Liver (tissue), 9 donors: ENCODE results near the gene UPF1. TPM values are rescaled to one million over a fixed set of nuclear protein-coding genes. Genes with fewer than 3 reads are reported as not detected.

ENCODE experiments used
- DNase-seq: peaks from one replicate; pipeline ENCODE4 v3.0.0-alpha.2; 2017; ENCODE audit warnings: low spot score
- H3K27ac ChIP-seq, 2 donors: one replicate each; pipeline ENCODE4 v1.7.0; 2013; ENCODE audit warnings: inconsistent platforms in 2 of 2, low read length in 2 of 2, control low read depth in 1 of 2, low read depth in 1 of 2, mild to moderate bottlenecking in 1 of 2
- H3K27me3 ChIP-seq, 4 donors: one replicate each; pipeline versions ENCODE4 v1.6.1 to v1.7.0; 2013; ENCODE audit warnings: low read length in 3 of 4, inconsistent platforms in 1 of 4, mild to moderate bottlenecking in 1 of 4, moderate library complexity in 1 of 4; ENCODE audit not compliant: control insufficient read depth in 4 of 4, insufficient read depth in 4 of 4
- H3K36me3 ChIP-seq, 4 donors: one replicate each; pipeline versions ENCODE4 v1.6.1 to v1.7.0; 2013; ENCODE audit warnings: low read length in 3 of 4, mild to moderate bottlenecking in 3 of 4, low read depth in 1 of 4, moderate library complexity in 1 of 4; ENCODE audit not compliant: control insufficient read depth in 4 of 4, insufficient read depth in 3 of 4
- H3K4me1 ChIP-seq, 4 donors: one replicate each; pipeline versions ENCODE4 v1.6.1 to v1.7.0; 2013; ENCODE audit warnings: low read length in 3 of 4, mild to moderate bottlenecking in 3 of 4, moderate library complexity in 1 of 4; ENCODE audit not compliant: control insufficient read depth in 4 of 4, insufficient read depth in 4 of 4
- H3K4me3 ChIP-seq, 3 donors: one replicate each; pipeline versions ENCODE4 v1.6.1 to v1.7.0; 2013; ENCODE audit warnings: low read length in 3 of 3, control low read depth in 1 of 3, low read depth in 1 of 3, mild to moderate bottlenecking in 1 of 3
- H3K9ac ChIP-seq, 2 donors: one replicate each; pipeline ENCODE4 v1.7.0; 2013; ENCODE audit warnings: low read length in 2 of 2, mild to moderate bottlenecking in 2 of 2, moderate library complexity in 2 of 2, control low read depth in 1 of 2, low read depth in 1 of 2
- H3K9me3 ChIP-seq, 4 donors: one replicate each; pipeline versions ENCODE4 v1.6.1 to v1.7.0; 2013; ENCODE audit warnings: low read length in 3 of 4; ENCODE audit not compliant: control insufficient read depth in 4 of 4
- ATF3 ChIP-seq: IDR thresholded peaks from 2 replicates; pipeline ENCODE4 v1.6.1; 2016; ENCODE audit warnings: antibody characterized with exemption
- CTCF ChIP-seq: fragments of 150-350 bp; IDR thresholded peaks from 2 replicates; pipeline ENCODE4 v1.5.1; 2017; ENCODE audit warnings: improper control_type of control experiment, low read depth, low read length; ENCODE audit not compliant: missing input control
- EGR1 ChIP-seq, 2 donors: IDR thresholded peaks; 2 replicates each; pipeline ENCODE4 v1.6.1; 2016 to 2018; ENCODE audit warnings: antibody characterized with exemption in 2 of 2, low read depth in 2 of 2
- FOXA1 ChIP-seq: IDR thresholded peaks from 2 replicates; pipeline ENCODE4 v1.6.1; 2016; ENCODE audit warnings: antibody characterized with exemption
- FOXA2 ChIP-seq: IDR thresholded peaks from 2 replicates; pipeline ENCODE4 v1.6.1; 2016; ENCODE audit warnings: antibody characterized with exemption
- GABPA ChIP-seq, 2 donors: IDR thresholded peaks in 1 of 2; conservative IDR thresholded peaks in 1 of 2; 2 replicates each; pipeline ENCODE4 v1.6.1; 2016; ENCODE audit warnings: antibody characterized with exemption in 2 of 2, mild to moderate bottlenecking in 1 of 2, moderate library complexity in 1 of 2
- HNF4A ChIP-seq, 2 donors: conservative IDR thresholded peaks; 2 replicates each; pipeline ENCODE4 v1.6.1; 2016; ENCODE audit warnings: antibody characterized with exemption in 2 of 2, mild to moderate bottlenecking in 2 of 2
- HNF4G ChIP-seq: IDR thresholded peaks from 2 replicates; pipeline ENCODE4 v1.6.1; 2016; ENCODE audit warnings: antibody characterized with exemption
- JUND ChIP-seq, 2 donors: IDR thresholded peaks; 2 replicates each; pipeline ENCODE4 v1.6.1; 2016; ENCODE audit warnings: antibody characterized with exemption in 2 of 2
- MAX ChIP-seq: IDR thresholded peaks from 2 replicates; pipeline ENCODE4 v1.6.1; 2016; ENCODE audit warnings: antibody characterized with exemption
- NR2F2 ChIP-seq: IDR thresholded peaks from 2 replicates; pipeline ENCODE4 v1.6.1; 2016; ENCODE audit warnings: antibody characterized with exemption
- RAD21 ChIP-seq, 2 donors: IDR thresholded peaks; 2 replicates each; pipeline ENCODE4 v1.6.1; 2016; ENCODE audit warnings: antibody characterized with exemption in 2 of 2, mild to moderate bottlenecking in 2 of 2
- REST ChIP-seq: IDR thresholded peaks from 2 replicates; pipeline ENCODE4 v1.6.1; 2016; ENCODE audit warnings: antibody characterized with exemption, mild to moderate bottlenecking
- RXRA ChIP-seq, 2 donors: IDR thresholded peaks; 2 replicates each; pipeline ENCODE4 v1.6.1; 2017 to 2018; ENCODE audit warnings: antibody characterized with exemption in 2 of 2, mild to moderate bottlenecking in 1 of 2
- SP1 ChIP-seq: IDR thresholded peaks from 2 replicates; pipeline ENCODE4 v1.6.1; 2018; ENCODE audit warnings: antibody characterized with exemption, mild to moderate bottlenecking
- TAF1 ChIP-seq: conservative IDR thresholded peaks from 2 replicates; pipeline ENCODE4 v1.6.1; 2016; ENCODE audit warnings: antibody characterized with exemption, mild to moderate bottlenecking
- YY1 ChIP-seq: IDR thresholded peaks from 2 replicates; pipeline ENCODE4 v1.6.1; 2016; ENCODE audit warnings: antibody characterized with exemption, mild to moderate bottlenecking
- ZBTB33 ChIP-seq: IDR thresholded peaks from 2 replicates; pipeline ENCODE4 v1.6.1; 2016; ENCODE audit warnings: antibody characterized with exemption
- WGBS: extraction: QIAGEN DNeasy Blood & Tissue Kit; methylation state at CpG from one replicate; pipeline ENCODE4 v1.1.7; 2013; 5-methylcytosine and 5-hydroxymethylcytosine counted together
- polyA plus RNA-seq, 2 donors: library from polyadenylated mRNA; stranded (reverse) in 1 of 2; unstranded in 1 of 2; fragments of 200-250 nt in 1 of 2; fragments of >200 nt in 1 of 2; fragmentation: Nextera tagmentation in 1 of 2; extraction: Ambion mirVana in 1 of 2; gene quantifications; one replicate each; pipeline versions ENCODE4 v1.2.1 to v1.2.3, GENCODE V29; 2013 to 2015
- total RNA-seq, 2 donors: library from RNA; depleted of rRNA; stranded (reverse); fragments of >200 nt; gene quantifications; one replicate each; pipeline ENCODE4 v1.2.3, GENCODE V29; 2014
- donor health status: healthy.
- donor health status: healthy.
- donor health status: healthy.
- donor health status: healthy.
- donor health status: healthy.

UPF1 gene
- total and polyA plus RNA-seq, 4 donors: 5.7 to 51.0 (median 35.2) TPM

- no peak overlapping the region for H3K9ac ChIP-seq
- H3K4me1 ChIP-seq: peaks cover 0 to 23% (median 12%) of the 10 kb centered on the region in 4 donors
- no peak overlapping the region for H3K4me3 ChIP-seq
- DNase-seq: no peak
- TF ChIP-seq MAX: no peak
- no peak for TF ChIP-seq SP1
- TF ChIP-seq EGR1 (IDR thresholded peaks at IDR 0.05; ENCODE audit: low read depth in 2 of 2): no peak
- WGBS: 91% methylated on average over 27 of the region's 27 CpGs
- H3K9me3 ChIP-seq: no peaks in the 10 kb centered on the region
- no peak overlapping the region for H3K27ac ChIP-seq
- no peaks in the 10 kb centered on the region for H3K27me3 ChIP-seq
- peaks cover 29 to 67% (median 41%) of the 10 kb centered on the region in 4 donors for H3K36me3 ChIP-seq
Measured at GRCh38 chr19:18850471-18851375, 19.0 kb downstream of the UPF1 start.

- Histone ChIP-seq H3K27ac (no peak overlapping the region), H3K9me3 (no peaks in the 10 kb centered on the region), H3K27me3 (no peaks in the 10 kb centered on the region), H3K9ac (no peak overlapping the region), H3K4me1 (peaks cover 0 to 24% (median 13%) of the 10 kb centered on the region in 4 donors), H3K36me3 (peaks cover 36 to 77% (median 52%) of the 10 kb centered on the region in 4 donors), H3K4me3 (no peak overlapping the region)
- 95% methylated on average over 31 of the region's 31 CpGs for WGBS
- no peak for DNase-seq
- no peak for TF ChIP-seq YY1
Measured at GRCh38 chr19:18851673-18852325, 20.0 kb downstream of the UPF1 start.

- H3K9me3 ChIP-seq: no peaks in the 10 kb centered on the region
- H3K27ac ChIP-seq: no peak overlapping the region
- no peak for TF ChIP-seq HNF4G
- TF ChIP-seq EGR1 (IDR thresholded peaks at IDR 0.05; ENCODE audit: low read depth in 2 of 2): no peak
- no peak for TF ChIP-seq ZBTB33
- TF ChIP-seq HNF4A (conservative IDR thresholded peaks at IDR 0.05): no peak
- TF ChIP-seq JUND (IDR thresholded peaks at IDR 0.05): no peak
- no peak for TF ChIP-seq ATF3
- no peak for TF ChIP-seq GABPA (IDR thresholded peaks at IDR 0.05 in 1 of 2, conservative IDR thresholded peaks at IDR 0.05 in 1 of 2)
- TF ChIP-seq NR2F2: no peak
- no peak for TF ChIP-seq MAX
- no peak for TF ChIP-seq FOXA2
- no peak for TF ChIP-seq SP1
- TF ChIP-seq RXRA (IDR thresholded peaks at IDR 0.05): no peak
- TF ChIP-seq YY1: no peak
- no peak for TF ChIP-seq REST
- no peak for TF ChIP-seq CTCF
- no peak for TF ChIP-seq RAD21 (IDR thresholded peaks at IDR 0.05)
- TF ChIP-seq FOXA1: no peak
- TF ChIP-seq TAF1: no peak
- DNase-seq: no peak
- H3K4me1 ChIP-seq: peaks cover 0 to 19% (median 10%) of the 10 kb centered on the region in 4 donors
- no peaks in the 10 kb centered on the region for H3K27me3 ChIP-seq
- peaks cover 41 to 86% (median 58%) of the 10 kb centered on the region in 4 donors for H3K36me3 ChIP-seq
- H3K4me3 ChIP-seq: no peak overlapping the region
- WGBS: 94% methylated on average over 12 of the region's 12 CpGs
- H3K9ac ChIP-seq: no peak overlapping the region
Measured at GRCh38 chr19:18852648-18853047, 20.9 kb downstream of the UPF1 start.
